ENCODE results near the gene PDPK1. TPM values are rescaled to one million over a fixed set of nuclear protein-coding genes. Genes with fewer than 3 reads are reported as not detected.

The PDPK1 gene
- total RNA-seq, 1 donor from 2014 or later, result 11.8 TPM

DNA sequence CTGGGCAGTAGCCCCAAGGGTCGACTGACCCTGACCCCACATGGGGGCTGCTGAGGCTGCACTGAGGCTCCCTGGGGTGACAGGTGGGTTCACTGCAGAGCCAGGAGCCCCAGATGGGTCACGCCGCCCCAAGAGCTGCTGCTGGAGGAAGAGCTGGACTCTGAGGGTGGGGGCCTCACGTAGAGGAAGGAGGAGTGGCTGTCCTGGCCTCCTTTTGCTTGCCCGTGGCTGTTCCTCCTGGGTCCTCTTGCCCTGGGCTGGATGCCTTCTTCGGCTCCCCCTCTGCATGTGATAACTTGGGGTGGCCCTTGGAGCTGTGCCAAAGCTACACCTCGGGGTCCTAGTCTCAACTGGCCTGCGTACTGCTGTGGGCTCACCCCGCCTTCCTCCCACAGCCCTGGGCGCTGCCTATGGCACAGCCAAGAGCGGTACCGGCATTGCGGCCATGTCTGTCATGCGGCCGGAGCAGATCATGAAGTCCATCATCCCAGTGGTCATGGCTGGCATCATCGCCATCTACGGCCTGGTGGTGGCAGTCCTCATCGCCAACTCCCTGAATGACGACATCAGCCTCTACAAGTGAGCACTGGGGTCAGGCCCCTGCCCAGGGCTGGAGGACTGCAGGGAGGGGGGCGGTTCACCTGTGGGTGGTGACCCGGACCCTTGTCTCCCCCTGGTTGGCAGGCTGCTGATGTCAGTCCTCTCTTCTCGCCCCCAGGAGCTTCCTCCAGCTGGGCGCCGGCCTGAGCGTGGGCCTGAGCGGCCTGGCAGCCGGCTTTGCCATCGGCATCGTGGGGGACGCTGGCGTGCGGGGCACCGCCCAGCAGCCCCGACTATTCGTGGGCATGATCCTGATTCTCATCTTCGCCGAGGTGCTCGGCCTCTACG, 18.8 kb upstream of the PDPK1 start:
- DNase-seq (ENCODE audit: low read depth), result no peak
- no peak for FAIRE-seq
- Histone ChIP-seq H3K36me3 (ENCODE audit: control insufficient read depth, insufficient read depth, low read length) (peaks cover 29% of the 10 kb centered on the region), H3K4me3 (ENCODE audit: low read depth, low read length) (no peak overlapping the region), H3K27me3 (ENCODE audit: control insufficient read depth, insufficient read depth, low read length) (no peaks in the 10 kb centered on the region)
- TF ChIP-seq CTCF (IDR thresholded peaks at IDR 0.05; ENCODE audit: insufficient read depth, low read length, severe bottlenecking), result no peak

DNA sequence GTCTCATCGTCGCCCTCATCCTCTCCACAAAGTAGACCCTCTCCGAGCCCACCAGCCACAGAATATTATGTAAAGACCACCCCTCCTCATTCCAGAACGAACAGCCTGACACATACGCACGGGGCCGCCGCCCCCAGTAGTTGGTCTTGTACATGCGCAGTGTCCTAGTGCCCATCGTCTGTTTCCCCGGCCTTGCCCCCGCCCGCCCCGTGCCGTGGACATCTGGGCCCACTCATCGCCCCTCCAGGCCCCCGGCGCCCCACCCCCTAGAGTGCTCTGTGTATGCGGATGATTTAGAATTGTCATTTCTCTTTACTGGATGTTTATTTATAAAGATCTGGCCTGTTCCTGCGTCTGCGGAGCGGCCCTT, 18.1 kb upstream of the PDPK1 start:
- no peak for TF ChIP-seq CTCF (IDR thresholded peaks at IDR 0.05; ENCODE audit: insufficient read depth, low read length, severe bottlenecking)
- no peak for DNase-seq (ENCODE audit: low read depth)
- Histone ChIP-seq H3K4me3 (ENCODE audit: low read depth, low read length) (no peak overlapping the region), H3K36me3 (ENCODE audit: control insufficient read depth, insufficient read depth, low read length) (peaks cover 32% of the 10 kb centered on the region), H3K27me3 (ENCODE audit: control insufficient read depth, insufficient read depth, low read length) (no peaks in the 10 kb centered on the region)
- FAIRE-seq, result no peak

DNA sequence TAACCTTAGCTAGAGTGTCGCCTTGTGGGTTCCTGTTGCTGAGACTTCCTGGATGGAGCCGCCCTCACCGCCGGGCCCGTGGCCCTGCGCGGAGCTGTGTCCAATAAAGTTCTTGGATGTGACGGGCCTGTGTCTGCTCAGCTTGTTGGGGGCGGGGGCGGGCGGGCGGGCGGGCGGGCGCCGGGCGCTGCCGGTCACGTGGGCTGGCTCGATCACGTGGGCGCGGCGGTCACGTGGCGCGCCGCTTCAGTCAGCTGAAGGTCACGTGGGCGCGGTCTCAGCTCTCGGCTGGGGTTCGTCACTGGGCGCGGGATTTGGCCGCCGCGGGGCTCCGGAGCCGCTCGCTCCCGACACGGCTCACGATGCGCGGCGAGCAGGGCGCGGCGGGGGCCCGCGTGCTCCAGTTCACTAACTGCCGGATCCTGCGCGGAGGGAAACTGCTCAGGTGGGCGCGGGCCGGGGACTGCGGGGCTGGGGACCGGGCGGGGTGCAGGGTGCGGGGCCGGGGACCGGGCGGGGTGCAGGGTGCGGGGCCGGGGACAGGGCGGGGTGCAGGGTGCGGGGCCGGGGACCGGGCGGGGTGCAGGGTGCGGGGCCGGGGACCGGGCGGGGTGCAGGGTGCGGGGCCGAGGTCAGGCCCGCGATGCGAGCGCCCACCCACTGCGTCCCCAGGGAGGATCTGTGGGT, 17.6 kb upstream of the PDPK1 start, which contains the start of gene AMDHD2:
Gene AMDHD2, plus strand, starts transcription at position 275 of the 687 bp plus-strand sequence. Its CDS starts 88 bp downstream, at position 363.
- peak; percentile 65 for DNase-seq (ENCODE audit: low read depth)
- Histone ChIP-seq H3K4me3 (ENCODE audit: low read depth, low read length) (peak within 1 kb of the TSS; percentile 55), H3K36me3 (ENCODE audit: control insufficient read depth, insufficient read depth, low read length) (peaks cover 33% of the 10 kb centered on the region)

DNA sequence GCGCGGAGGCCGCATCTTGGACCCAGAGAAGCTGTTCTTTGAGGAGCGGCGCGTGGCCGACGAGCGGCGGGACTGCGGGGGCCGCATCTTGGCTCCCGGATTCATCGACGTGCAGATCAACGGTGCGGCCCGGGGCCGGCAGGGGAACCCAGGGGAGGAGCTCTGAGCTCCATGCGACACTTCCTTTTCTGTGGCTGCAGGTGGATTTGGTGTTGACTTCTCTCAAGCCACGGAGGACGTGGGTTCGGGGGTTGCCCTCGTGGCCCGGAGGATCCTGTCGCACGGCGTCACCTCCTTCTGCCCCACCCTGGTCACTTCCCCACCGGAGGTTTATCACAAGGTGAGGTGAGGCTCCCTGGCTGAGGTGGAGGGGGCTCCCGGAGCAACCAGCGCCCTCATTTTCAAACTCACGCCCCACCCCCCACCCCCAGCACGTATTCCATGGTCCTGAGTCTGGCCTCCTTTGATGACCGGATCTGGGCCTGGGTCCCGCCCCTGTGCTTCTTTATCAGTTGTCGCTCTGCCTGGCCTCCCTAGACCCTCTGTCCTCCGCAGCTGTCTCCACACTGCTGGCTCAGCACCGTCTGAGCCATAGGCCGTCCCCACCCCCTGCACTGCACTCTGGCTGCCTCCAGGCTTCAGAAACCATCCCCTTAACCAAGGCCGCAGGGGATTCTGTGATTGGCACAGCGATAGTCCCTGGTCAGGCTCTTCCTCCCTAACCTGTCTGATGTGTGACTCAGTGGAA, 16.9 kb upstream of the PDPK1 start:
- no peak for FAIRE-seq
- peak overlapping the region; percentile 55 for H3K4me3 ChIP-seq (ENCODE audit: low read depth, low read length)
- H3K27me3 ChIP-seq (ENCODE audit: control insufficient read depth, insufficient read depth, low read length), result no peaks in the 10 kb centered on the region
- H3K36me3 ChIP-seq (ENCODE audit: control insufficient read depth, insufficient read depth, low read length), result peaks cover 31% of the 10 kb centered on the region
- DNase-seq (ENCODE audit: low read depth), result peak; percentile 30
- no peak for TF ChIP-seq CTCF (IDR thresholded peaks at IDR 0.05; ENCODE audit: insufficient read depth, low read length, severe bottlenecking)

More for the DNA sequence above, 17.6 kb upstream of the PDPK1 start, which contains the start of gene AMDHD2:
- no peak for TF ChIP-seq CTCF (IDR thresholded peaks at IDR 0.05; ENCODE audit: insufficient read depth, low read length, severe bottlenecking)
- no peak for FAIRE-seq
- H3K27me3 ChIP-seq (ENCODE audit: control insufficient read depth, insufficient read depth, low read length), result no peaks in the 10 kb centered on the region

DNA sequence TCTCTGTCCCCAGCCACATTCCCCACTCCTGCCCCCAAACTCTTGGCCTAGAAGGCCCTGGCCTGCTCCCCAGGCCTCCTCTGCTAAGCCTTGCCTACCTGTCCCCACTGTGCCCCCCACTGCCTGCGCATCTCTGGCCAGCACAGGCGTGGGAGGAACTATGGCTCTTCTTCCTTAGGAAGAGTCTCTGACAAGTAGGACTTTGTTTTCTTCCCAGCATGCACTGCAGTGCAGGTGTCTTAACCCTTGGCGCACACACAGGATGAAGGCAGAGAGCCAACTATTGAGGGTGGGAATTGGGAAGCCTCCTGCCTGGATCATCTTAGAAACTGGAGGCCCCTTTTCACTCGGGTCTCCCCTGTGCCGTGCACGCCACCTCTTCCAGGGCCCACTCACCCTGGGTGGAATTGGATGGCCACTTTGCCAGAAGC, 14.0 kb upstream of the PDPK1 start:
- peaks cover 28% of the 10 kb centered on the region for H3K36me3 ChIP-seq (ENCODE audit: control insufficient read depth, insufficient read depth, low read length)
- no peak for TF ChIP-seq CTCF (IDR thresholded peaks at IDR 0.05; ENCODE audit: insufficient read depth, low read length, severe bottlenecking)
- no peak overlapping the region for H3K4me3 ChIP-seq (ENCODE audit: low read depth, low read length)
- DNase-seq (ENCODE audit: low read depth) (no peak), FAIRE-seq (no peak)
- H3K27me3 ChIP-seq (ENCODE audit: control insufficient read depth, insufficient read depth, low read length), result no peaks in the 10 kb centered on the region
